ENCODE measurements around the gene TGFB3.

- TF ChIP-seq CTCF (IDR thresholded peaks at IDR 0.05): no peak
- no peak for TF ChIP-seq IRF2 (CRISPR knock-in tag; IDR thresholded peaks at IDR 0.05; ENCODE audit: borderline replicate concordance, low read depth)
- no peak for TF ChIP-seq SMAD3 (CRISPR knock-in tag; IDR thresholded peaks at IDR 0.05; ENCODE audit: borderline replicate concordance)
- TF ChIP-seq E2F4 (CRISPR knock-in tag; IDR thresholded peaks at IDR 0.05; ENCODE audit: borderline replicate concordance, low read depth): no peak
- TF ChIP-seq STAT6 (CRISPR knock-in tag; conservative IDR thresholded peaks at IDR 0.05; ENCODE audit: low read depth): no peak
- no peak for TF ChIP-seq ZNF263 (CRISPR knock-in tag; IDR thresholded peaks at IDR 0.05; ENCODE audit: low read depth)
- TF ChIP-seq HMGXB4 (CRISPR knock-in tag; IDR thresholded peaks at IDR 0.05): no peak
- no peak for TF ChIP-seq USF2 (CRISPR knock-in tag; IDR thresholded peaks at IDR 0.05)
- TF ChIP-seq NFYB (CRISPR knock-in tag; conservative IDR thresholded peaks at IDR 0.05; ENCODE audit: low read depth): no peak
These were observed 69.9 kb downstream of the TGFB3 start for GRCh38 chr14:75911883-75912282.

All from WTC11 (cell line).